ENCODE data around the gene EEF1B2. TPM values are rescaled to one million over a fixed set of nuclear protein-coding genes. Genes with fewer than 3 reads are reported as not detected.

The EEF1B2 gene
- total RNA-seq, 1 donor from 2014 or later, result 246 TPM

- Mint-ChIP-seq H3K9me3 (ENCODE audit: unreplicated experiment) (peaks cover 2% of the 10 kb centered on the region), H3K27ac (ENCODE audit: unreplicated experiment) (no peak overlapping the region), H3K36me3 (ENCODE audit: unreplicated experiment) (no peaks in the 10 kb centered on the region), H3K4me1 (ENCODE audit: low read depth, unreplicated experiment) (no peaks in the 10 kb centered on the region), H3K27me3 (ENCODE audit: unreplicated experiment) (peaks cover 2% of the 10 kb centered on the region), H3K4me3 (ENCODE audit: unreplicated experiment) (no peak overlapping the region)
- no peak for TF ChIP-seq CTCF (IDR thresholded peaks at IDR 0.05; ENCODE audit: partially characterized antibody, unreplicated experiment)
- DNase-seq, result no peak
These were observed 30.0 kb downstream of the EEF1B2 start for GRCh38 chr2:206189691-206190090.

DNA sequence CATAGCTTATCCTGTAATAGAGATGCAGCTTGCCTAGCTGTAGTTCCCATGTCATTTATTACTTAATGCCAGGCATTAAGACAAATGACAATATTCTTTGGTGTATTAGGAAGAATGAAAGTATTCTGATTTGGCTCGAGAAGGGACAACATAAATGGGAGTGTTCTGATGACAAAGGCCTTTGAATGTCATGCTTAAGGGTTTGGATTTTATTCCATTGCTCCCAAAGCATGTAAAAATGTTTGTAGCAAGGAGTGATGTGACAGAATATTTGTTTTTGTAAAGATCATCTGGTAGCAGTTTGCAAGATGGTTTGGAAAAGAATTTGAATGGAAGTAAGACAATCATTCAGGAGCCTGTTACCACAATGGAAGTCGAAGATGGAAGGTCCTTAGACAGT lies 30.4 kb downstream of the EEF1B2 start:
- no peaks in the 10 kb centered on the region for H3K4me1 Mint-ChIP-seq (ENCODE audit: low read depth, unreplicated experiment)
- DNase-seq, result no peak
- H3K9me3 Mint-ChIP-seq (ENCODE audit: unreplicated experiment), result peaks cover 2% of the 10 kb centered on the region
- peaks cover 2% of the 10 kb centered on the region for H3K27me3 Mint-ChIP-seq (ENCODE audit: unreplicated experiment)
- no peaks in the 10 kb centered on the region for H3K36me3 Mint-ChIP-seq (ENCODE audit: unreplicated experiment)
- TF ChIP-seq CTCF (IDR thresholded peaks at IDR 0.05; ENCODE audit: partially characterized antibody, unreplicated experiment), result no peak
- H3K4me3 Mint-ChIP-seq (ENCODE audit: unreplicated experiment), result no peak overlapping the region
- no peak overlapping the region for H3K27ac Mint-ChIP-seq (ENCODE audit: unreplicated experiment)

- Mint-ChIP-seq H3K4me1 (ENCODE audit: low read depth, unreplicated experiment) (no peaks in the 10 kb centered on the region), H3K27me3 (ENCODE audit: unreplicated experiment) (peaks cover 2% of the 10 kb centered on the region), H3K9me3 (ENCODE audit: unreplicated experiment) (peaks cover 2% of the 10 kb centered on the region), H3K27ac (ENCODE audit: unreplicated experiment) (no peak overlapping the region), H3K36me3 (ENCODE audit: unreplicated experiment) (no peaks in the 10 kb centered on the region), H3K4me3 (ENCODE audit: unreplicated experiment) (no peak overlapping the region)
- DNase-seq, result no peak
- TF ChIP-seq CTCF (IDR thresholded peaks at IDR 0.05; ENCODE audit: partially characterized antibody, unreplicated experiment), result no peak
These were observed 31.0 kb downstream of the EEF1B2 start for GRCh38 chr2:206190689-206191088.

DNA sequence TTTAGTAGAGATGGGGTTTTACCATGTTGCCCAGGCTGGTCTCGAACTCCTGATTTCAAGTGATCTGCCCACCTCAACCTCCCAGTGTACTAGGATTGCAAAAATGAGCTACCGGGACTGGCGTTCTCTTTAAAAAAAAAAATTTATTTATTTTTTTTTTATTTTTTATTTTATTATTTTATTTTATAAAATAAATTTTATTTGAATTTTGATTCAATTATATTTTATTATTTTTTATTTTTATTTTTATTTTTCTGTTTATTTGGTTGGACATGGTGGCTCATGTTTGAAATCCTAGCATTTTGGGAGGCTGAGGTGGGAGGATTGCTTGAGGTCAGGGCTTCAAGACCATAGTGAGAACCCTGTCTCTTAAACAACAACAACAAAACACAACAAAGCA lies 32.5 kb downstream of the EEF1B2 start:
- Mint-ChIP-seq H3K9me3 (ENCODE audit: unreplicated experiment) (peaks cover 2% of the 10 kb centered on the region), H3K4me3 (ENCODE audit: unreplicated experiment) (no peak overlapping the region), H3K27me3 (ENCODE audit: unreplicated experiment) (no peaks in the 10 kb centered on the region), H3K27ac (ENCODE audit: unreplicated experiment) (no peak overlapping the region), H3K4me1 (ENCODE audit: low read depth, unreplicated experiment) (no peaks in the 10 kb centered on the region), H3K36me3 (ENCODE audit: unreplicated experiment) (no peaks in the 10 kb centered on the region)
- no peak for DNase-seq
- no peak for TF ChIP-seq CTCF (IDR thresholded peaks at IDR 0.05; ENCODE audit: partially characterized antibody, unreplicated experiment)

- peaks cover 2% of the 10 kb centered on the region for H3K9me3 Mint-ChIP-seq (ENCODE audit: unreplicated experiment)
- no peak for TF ChIP-seq CTCF (IDR thresholded peaks at IDR 0.05; ENCODE audit: partially characterized antibody, unreplicated experiment)
- no peaks in the 10 kb centered on the region for H3K36me3 Mint-ChIP-seq (ENCODE audit: unreplicated experiment)
- no peaks in the 10 kb centered on the region for H3K27me3 Mint-ChIP-seq (ENCODE audit: unreplicated experiment)
- no peak overlapping the region for H3K4me3 Mint-ChIP-seq (ENCODE audit: unreplicated experiment)
- DNase-seq, result no peak
- H3K4me1 Mint-ChIP-seq (ENCODE audit: low read depth, unreplicated experiment), result no peaks in the 10 kb centered on the region
- H3K27ac Mint-ChIP-seq (ENCODE audit: unreplicated experiment), result no peak overlapping the region
These were observed 34.1 kb downstream of the EEF1B2 start for GRCh38 chr2:206193671-206194357.

All from glutamatergic neuron (in vitro differentiated cells).